ENCODE results near the gene NELL2.

NELL2 gene

DNA sequence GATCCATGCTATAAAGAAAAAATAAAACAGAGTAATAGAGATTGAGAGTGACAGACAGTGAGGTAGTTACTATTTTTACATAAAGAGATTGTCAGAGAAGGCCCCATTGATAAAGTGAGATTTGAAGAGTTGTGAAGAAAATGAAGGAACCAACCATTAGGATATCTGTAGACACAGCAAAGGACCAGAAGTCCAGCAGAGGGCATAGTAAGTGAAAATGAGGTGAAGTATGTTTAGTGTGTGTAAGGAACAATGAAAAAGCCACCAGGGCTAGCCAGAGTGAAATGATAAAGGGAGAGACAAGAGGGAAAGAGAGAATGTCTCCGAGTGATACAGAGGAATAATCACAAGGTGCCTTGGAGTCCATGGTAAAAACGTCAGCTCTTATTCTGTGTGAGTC lies 411.0 kb downstream of the NELL2 start:
- DNase-seq (ENCODE audit: low read depth) = no peak

- no peak for DNase-seq (ENCODE audit: low read depth)
Measured at GRCh38 chr12:44464180-44464579, 411.9 kb downstream of the NELL2 start.

DNA sequence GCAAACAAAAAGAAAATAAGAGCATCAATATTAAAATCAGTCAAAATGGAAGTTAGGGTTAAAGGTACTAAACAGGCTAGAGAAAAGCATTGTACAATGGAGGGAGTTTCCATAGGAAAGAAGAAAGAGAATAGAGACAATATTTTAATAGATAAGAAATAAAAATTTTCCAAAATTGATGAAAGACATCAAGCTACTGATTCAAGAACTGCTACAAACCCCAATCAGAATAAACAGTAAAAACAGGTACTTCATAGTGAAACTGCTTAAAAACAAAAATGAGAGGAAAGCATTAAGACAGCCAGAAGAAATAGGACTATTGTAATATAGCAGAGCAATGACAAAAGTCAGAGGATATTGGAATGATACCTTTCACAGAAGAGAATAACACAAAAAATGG lies 413.4 kb downstream of the NELL2 start:
- no peak for DNase-seq (ENCODE audit: low read depth)

GRCh38 chr12:44460261-44460660 lies 415.9 kb downstream of the NELL2 start:
- DNase-seq (ENCODE audit: low read depth) = no peak

- no peak for DNase-seq (ENCODE audit: low read depth)
Measured at GRCh38 chr12:44459569-44459968, 416.5 kb downstream of the NELL2 start.
